ENCODE measurements around the gene SPTLC3.

The SPTLC3 gene

GRCh38 chr20:13117200-13117599, 108.4 kb downstream of the SPTLC3 start:
- Histone ChIP-seq H3K4me3 (ENCODE audit: low read depth, low read length) (no peak overlapping the region), H3K27me3 (ENCODE audit: control insufficient read depth, insufficient read depth, low read length) (no peaks in the 10 kb centered on the region), H3K9me3 (ENCODE audit: control insufficient read depth, low read length) (no peaks in the 10 kb centered on the region), H3K36me3 (ENCODE audit: control insufficient read depth, insufficient read depth, low read length) (no peaks in the 10 kb centered on the region), H3K9ac (no peak overlapping the region), H3K4me1 (no peaks in the 10 kb centered on the region), H2AFZ (no peak overlapping the region), H3K79me2 (no peaks in the 10 kb centered on the region), H3K27ac (no peak overlapping the region), H3K4me2 (ENCODE audit: low read length) (no peak overlapping the region)
- no peak for TF ChIP-seq CTCF (IDR thresholded peaks at IDR 0.05)

GRCh38 chr20:13118676-13119075, 109.9 kb downstream of the SPTLC3 start:
- Histone ChIP-seq H3K27ac (no peak overlapping the region), H3K4me3 (ENCODE audit: low read depth, low read length) (no peak overlapping the region), H3K27me3 (ENCODE audit: control insufficient read depth, insufficient read depth, low read length) (no peaks in the 10 kb centered on the region), H3K4me2 (ENCODE audit: low read length) (no peak overlapping the region), H3K36me3 (ENCODE audit: control insufficient read depth, insufficient read depth, low read length) (no peaks in the 10 kb centered on the region), H3K4me1 (no peaks in the 10 kb centered on the region), H3K79me2 (no peaks in the 10 kb centered on the region), H3K9ac (no peak overlapping the region), H2AFZ (no peak overlapping the region), H3K9me3 (ENCODE audit: control insufficient read depth, low read length) (no peaks in the 10 kb centered on the region)
- no peak for TF ChIP-seq CTCF (IDR thresholded peaks at IDR 0.05)

- H3K9me3 ChIP-seq (ENCODE audit: control insufficient read depth, low read length) = no peaks in the 10 kb centered on the region
- no peaks in the 10 kb centered on the region for H3K27me3 ChIP-seq (ENCODE audit: control insufficient read depth, insufficient read depth, low read length)
- no peak overlapping the region for H3K4me2 ChIP-seq (ENCODE audit: low read length)
- no peak overlapping the region for H3K4me3 ChIP-seq (ENCODE audit: low read depth, low read length)
- no peaks in the 10 kb centered on the region for H3K36me3 ChIP-seq (ENCODE audit: control insufficient read depth, insufficient read depth, low read length)
- no peak overlapping the region for H2AFZ ChIP-seq
- H3K27ac ChIP-seq = no peak overlapping the region
- no peaks in the 10 kb centered on the region for H3K79me2 ChIP-seq
- TF ChIP-seq CTCF (IDR thresholded peaks at IDR 0.05) = peak; percentile 85
- H3K9ac ChIP-seq = no peak overlapping the region
- no peaks in the 10 kb centered on the region for H3K4me1 ChIP-seq
These were observed 110.8 kb downstream of the SPTLC3 start for GRCh38 chr20:13119583-13119982.

- H3K36me3 ChIP-seq (ENCODE audit: control insufficient read depth, insufficient read depth, low read length) = no peaks in the 10 kb centered on the region
- no peak for TF ChIP-seq CTCF (IDR thresholded peaks at IDR 0.05)
These were observed 111.7 kb downstream of the SPTLC3 start for GRCh38 chr20:13120471-13120870.

GRCh38 chr20:13121840-13122515, 113.2 kb downstream of the SPTLC3 start:
- H3K9me3 ChIP-seq (ENCODE audit: control insufficient read depth, low read length) = no peaks in the 10 kb centered on the region
- H3K36me3 ChIP-seq (ENCODE audit: control insufficient read depth, insufficient read depth, low read length) = no peaks in the 10 kb centered on the region
- H3K4me1 ChIP-seq = no peaks in the 10 kb centered on the region
- H3K27me3 ChIP-seq (ENCODE audit: control insufficient read depth, insufficient read depth, low read length) = no peaks in the 10 kb centered on the region
- no peak overlapping the region for H2AFZ ChIP-seq
- no peak overlapping the region for H3K9ac ChIP-seq
- no peak for TF ChIP-seq CTCF (IDR thresholded peaks at IDR 0.05)
- H3K27ac ChIP-seq = no peak overlapping the region
- H3K4me2 ChIP-seq (ENCODE audit: low read length) = no peak overlapping the region
- no peak overlapping the region for H3K4me3 ChIP-seq (ENCODE audit: low read depth, low read length)
- no peaks in the 10 kb centered on the region for H3K79me2 ChIP-seq

More at GRCh38 chr20:13120471-13120870, 111.7 kb downstream of the SPTLC3 start:
- Histone ChIP-seq H3K4me2 (ENCODE audit: low read length) (no peak overlapping the region), H3K27me3 (ENCODE audit: control insufficient read depth, insufficient read depth, low read length) (no peaks in the 10 kb centered on the region), H3K9me3 (ENCODE audit: control insufficient read depth, low read length) (no peaks in the 10 kb centered on the region), H2AFZ (no peak overlapping the region), H3K4me3 (ENCODE audit: low read depth, low read length) (no peak overlapping the region), H3K79me2 (no peaks in the 10 kb centered on the region), H3K27ac (no peak overlapping the region), H3K9ac (no peak overlapping the region), H3K4me1 (no peaks in the 10 kb centered on the region)
